ENCODE data around the gene FMN2.

The FMN2 gene

GRCh38 chr1:240385985-240386978 lies 294.6 kb downstream of the FMN2 start:
- FAIRE-seq (no peak), DNase-seq (ENCODE audit: insufficient read length, low spot score) (no peak)

GRCh38 chr1:240387051-240387450 lies 295.4 kb downstream of the FMN2 start:
- FAIRE-seq, result no peak
- DNase-seq (ENCODE audit: insufficient read length, low spot score), result no peak
- TF ChIP-seq POLR2A (IDR thresholded peaks at IDR 0.05; ENCODE audit: low read depth, low read length) (no peak), POU2F2 (IDR thresholded peaks at IDR 0.05; ENCODE audit: low read depth, low read length) (no peak), POLR2AphosphoS5 (IDR thresholded peaks at IDR 0.05; ENCODE audit: low read depth, low read length) (no peak), SPI1 (IDR thresholded peaks at IDR 0.05; ENCODE audit: low read depth, low read length) (no peak), TAF1 (IDR thresholded peaks at IDR 0.05; ENCODE audit: low read depth, low read length) (no peak), PAX5 (IDR thresholded peaks at IDR 0.05; ENCODE audit: insufficient read depth, low read length, severe bottlenecking) (no peak)

More at GRCh38 chr1:240385985-240386978, 294.6 kb downstream of the FMN2 start:
- TF ChIP-seq POLR2A (IDR thresholded peaks at IDR 0.05; ENCODE audit: low read depth, low read length), result no peak
- no peak for TF ChIP-seq POLR2AphosphoS5 (IDR thresholded peaks at IDR 0.05; ENCODE audit: low read depth, low read length)
- no peak for TF ChIP-seq TAF1 (IDR thresholded peaks at IDR 0.05; ENCODE audit: low read depth, low read length)
- no peak for TF ChIP-seq PAX5 (IDR thresholded peaks at IDR 0.05; ENCODE audit: insufficient read depth, low read length, severe bottlenecking)
- no peak for TF ChIP-seq SPI1 (IDR thresholded peaks at IDR 0.05; ENCODE audit: low read depth, low read length)
- no peak for TF ChIP-seq POU2F2 (IDR thresholded peaks at IDR 0.05; ENCODE audit: low read depth, low read length)

GRCh38 chr1:240391660-240392260 lies 300.1 kb downstream of the FMN2 start:
- DNase-seq (ENCODE audit: insufficient read length, low spot score) (no peak), FAIRE-seq (no peak)
- TF ChIP-seq POLR2A (IDR thresholded peaks at IDR 0.05; ENCODE audit: low read depth, low read length) (no peak), PAX5 (IDR thresholded peaks at IDR 0.05; ENCODE audit: insufficient read depth, low read length, severe bottlenecking) (no peak), POLR2AphosphoS5 (IDR thresholded peaks at IDR 0.05; ENCODE audit: low read depth, low read length) (no peak), POU2F2 (IDR thresholded peaks at IDR 0.05; ENCODE audit: low read depth, low read length) (no peak), SPI1 (IDR thresholded peaks at IDR 0.05; ENCODE audit: low read depth, low read length) (no peak), TAF1 (IDR thresholded peaks at IDR 0.05; ENCODE audit: low read depth, low read length) (no peak)

GRCh38 chr1:240394353-240394752 lies 302.7 kb downstream of the FMN2 start:
- DNase-seq (ENCODE audit: insufficient read length, low spot score) (no peak), FAIRE-seq (no peak)
- TF ChIP-seq POLR2AphosphoS5 (IDR thresholded peaks at IDR 0.05; ENCODE audit: low read depth, low read length), result no peak
- no peak for TF ChIP-seq POU2F2 (IDR thresholded peaks at IDR 0.05; ENCODE audit: low read depth, low read length)
- no peak for TF ChIP-seq SPI1 (IDR thresholded peaks at IDR 0.05; ENCODE audit: low read depth, low read length)
- no peak for TF ChIP-seq PAX5 (IDR thresholded peaks at IDR 0.05; ENCODE audit: insufficient read depth, low read length, severe bottlenecking)
- TF ChIP-seq TAF1 (IDR thresholded peaks at IDR 0.05; ENCODE audit: low read depth, low read length), result no peak

- FAIRE-seq (no peak), DNase-seq (ENCODE audit: insufficient read length, low spot score) (no peak)
- TF ChIP-seq PAX5 (IDR thresholded peaks at IDR 0.05; ENCODE audit: insufficient read depth, low read length, severe bottlenecking), result no peak
- TF ChIP-seq POLR2A (IDR thresholded peaks at IDR 0.05; ENCODE audit: low read depth, low read length), result no peak
- no peak for TF ChIP-seq POU2F2 (IDR thresholded peaks at IDR 0.05; ENCODE audit: low read depth, low read length)
- TF ChIP-seq POLR2AphosphoS5 (IDR thresholded peaks at IDR 0.05; ENCODE audit: low read depth, low read length), result no peak
- TF ChIP-seq TAF1 (IDR thresholded peaks at IDR 0.05; ENCODE audit: low read depth, low read length), result no peak
- TF ChIP-seq SPI1 (IDR thresholded peaks at IDR 0.05; ENCODE audit: low read depth, low read length), result no peak
Measured at GRCh38 chr1:240395336-240395735, 303.7 kb downstream of the FMN2 start.

GRCh38 chr1:240399381-240399780 lies 307.7 kb downstream of the FMN2 start:
- no peak for TF ChIP-seq SPI1 (IDR thresholded peaks at IDR 0.05; ENCODE audit: low read depth, low read length)
- no peak for TF ChIP-seq POLR2A (IDR thresholded peaks at IDR 0.05; ENCODE audit: low read depth, low read length)
- no peak for TF ChIP-seq TAF1 (IDR thresholded peaks at IDR 0.05; ENCODE audit: low read depth, low read length)
- TF ChIP-seq POLR2AphosphoS5 (IDR thresholded peaks at IDR 0.05; ENCODE audit: low read depth, low read length), result no peak
- no peak for TF ChIP-seq POU2F2 (IDR thresholded peaks at IDR 0.05; ENCODE audit: low read depth, low read length)
- TF ChIP-seq PAX5 (IDR thresholded peaks at IDR 0.05; ENCODE audit: insufficient read depth, low read length, severe bottlenecking), result no peak
- FAIRE-seq, result no peak
- DNase-seq (ENCODE audit: insufficient read length, low spot score), result no peak

GRCh38 chr1:240401731-240402130 lies 310.0 kb downstream of the FMN2 start:
- FAIRE-seq (no peak), DNase-seq (ENCODE audit: insufficient read length, low spot score) (no peak)
- TF ChIP-seq SPI1 (IDR thresholded peaks at IDR 0.05; ENCODE audit: low read depth, low read length) (no peak), POLR2AphosphoS5 (IDR thresholded peaks at IDR 0.05; ENCODE audit: low read depth, low read length) (no peak), PAX5 (IDR thresholded peaks at IDR 0.05; ENCODE audit: insufficient read depth, low read length, severe bottlenecking) (no peak), TAF1 (IDR thresholded peaks at IDR 0.05; ENCODE audit: low read depth, low read length) (no peak), POLR2A (IDR thresholded peaks at IDR 0.05; ENCODE audit: low read depth, low read length) (no peak), POU2F2 (IDR thresholded peaks at IDR 0.05; ENCODE audit: low read depth, low read length) (no peak)

- FAIRE-seq, result no peak
- DNase-seq (ENCODE audit: insufficient read length, low spot score), result no peak
- TF ChIP-seq POLR2AphosphoS5 (IDR thresholded peaks at IDR 0.05; ENCODE audit: low read depth, low read length), result no peak
- TF ChIP-seq POU2F2 (IDR thresholded peaks at IDR 0.05; ENCODE audit: low read depth, low read length), result no peak
- no peak for TF ChIP-seq POLR2A (IDR thresholded peaks at IDR 0.05; ENCODE audit: low read depth, low read length)
- no peak for TF ChIP-seq SPI1 (IDR thresholded peaks at IDR 0.05; ENCODE audit: low read depth, low read length)
- TF ChIP-seq PAX5 (IDR thresholded peaks at IDR 0.05; ENCODE audit: insufficient read depth, low read length, severe bottlenecking), result no peak
- no peak for TF ChIP-seq TAF1 (IDR thresholded peaks at IDR 0.05; ENCODE audit: low read depth, low read length)
Measured at GRCh38 chr1:240402326-240402725, 310.6 kb downstream of the FMN2 start.

- TF ChIP-seq POLR2AphosphoS5 (IDR thresholded peaks at IDR 0.05; ENCODE audit: low read depth, low read length) (no peak), SPI1 (IDR thresholded peaks at IDR 0.05; ENCODE audit: low read depth, low read length) (no peak), POU2F2 (IDR thresholded peaks at IDR 0.05; ENCODE audit: low read depth, low read length) (no peak), POLR2A (IDR thresholded peaks at IDR 0.05; ENCODE audit: low read depth, low read length) (no peak), TAF1 (IDR thresholded peaks at IDR 0.05; ENCODE audit: low read depth, low read length) (no peak), PAX5 (IDR thresholded peaks at IDR 0.05; ENCODE audit: insufficient read depth, low read length, severe bottlenecking) (no peak)
- no peak for FAIRE-seq
- DNase-seq (ENCODE audit: insufficient read length, low spot score), result no peak
Measured at GRCh38 chr1:240404286-240404685, 312.6 kb downstream of the FMN2 start.

Measured in GM12891 (cell line).